SJSA1 (cell line): ENCODE results near the gene PLAU. TPM values are rescaled to one million over a fixed set of nuclear protein-coding genes. Genes with fewer than 3 reads are reported as not detected.
"Not testable (repeated sequence)": the region's sequence is repeated elsewhere in the genome, so short reads cannot be mapped to it uniquely, and the experiment has no call there.

Source experiments
- DNase-seq, 2 experiments: peaks; one replicate each; pipeline ENCODE4 v3.0.0-alpha.2; 2015 to 2020; ENCODE audit warnings: low spot score in 2 of 2, low read depth in 1 of 2
- H3K27ac ChIP-seq: fragments of 250-450 bp; sonication (Bioruptor Pico); 2 replicates; pipeline ENCODE4 v1.5.1; 2020; ENCODE audit warnings: mild to moderate bottlenecking, moderate library complexity
- H3K27me3 ChIP-seq: fragments of 250-450 bp; sonication (Bioruptor Pico); replicated peaks from 2 replicates; pipeline ENCODE4 v1.5.1; 2020; ENCODE audit warnings: mild to moderate bottlenecking, moderate library complexity
- H3K36me3 ChIP-seq: fragments of 250-450 bp; sonication (Bioruptor Pico); 2 replicates; pipeline ENCODE4 v1.5.1; 2020; ENCODE audit warnings: mild to moderate bottlenecking
- H3K4me1 ChIP-seq: fragments of 250-450 bp; sonication (Bioruptor Pico); replicated peaks from 2 replicates; pipeline ENCODE4 v1.6.1; 2021; ENCODE audit warnings: mild to moderate bottlenecking
- H3K4me3 ChIP-seq: fragments of 250-450 bp; sonication (Bioruptor Pico); 2 replicates; pipeline ENCODE4 v1.5.1; 2020; ENCODE audit warnings: mild to moderate bottlenecking
- H3K9me3 ChIP-seq: fragments of 250-450 bp; sonication (Bioruptor Pico); replicated peaks from 2 replicates; pipeline ENCODE4 v1.5.1; 2020; ENCODE audit warnings: mild to moderate bottlenecking
- total RNA-seq: library from RNA; depleted of rRNA; stranded (reverse); fragments of >200 nt; shearing (Covaris generic); gene quantifications from 2 replicates; pipeline ENCODE4 v1.2.3, GENCODE V29; 2014

The PLAU gene
- total RNA-seq, 1 experiment from 2014 or later: 4.7 TPM

DNA sequence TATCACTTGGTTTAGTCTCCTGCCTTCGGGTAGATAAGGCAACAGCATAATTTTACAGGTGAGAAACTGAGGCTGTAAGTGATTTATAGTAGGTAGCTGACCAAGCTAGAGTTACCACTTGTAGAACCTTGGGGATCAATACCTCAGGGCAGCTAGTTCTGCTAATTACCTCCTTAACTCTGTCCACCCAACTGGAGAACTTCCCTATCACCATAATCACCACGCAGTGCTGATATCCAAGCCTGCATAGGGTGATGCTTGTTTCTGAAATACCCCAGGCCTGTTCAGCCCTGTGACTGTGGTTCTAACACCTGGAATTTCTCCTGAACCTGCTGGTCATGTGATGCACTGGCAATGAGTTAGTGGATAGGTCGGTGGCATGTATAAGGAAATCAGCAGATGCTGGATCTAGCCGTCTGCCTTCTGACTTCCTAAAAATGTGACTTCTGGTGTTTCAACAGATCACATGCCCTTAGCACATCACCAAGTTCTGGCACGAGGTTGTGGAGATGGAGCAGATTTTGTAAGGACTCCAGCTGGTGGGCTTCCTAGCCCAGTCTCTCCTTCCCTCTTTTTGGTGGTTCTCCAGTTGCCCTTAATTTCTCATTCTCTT is 15.3 kb downstream of the PLAU start:
- H3K27me3 ChIP-seq: no peaks in the 10 kb centered on the region
- no peak for DNase-seq

DNA sequence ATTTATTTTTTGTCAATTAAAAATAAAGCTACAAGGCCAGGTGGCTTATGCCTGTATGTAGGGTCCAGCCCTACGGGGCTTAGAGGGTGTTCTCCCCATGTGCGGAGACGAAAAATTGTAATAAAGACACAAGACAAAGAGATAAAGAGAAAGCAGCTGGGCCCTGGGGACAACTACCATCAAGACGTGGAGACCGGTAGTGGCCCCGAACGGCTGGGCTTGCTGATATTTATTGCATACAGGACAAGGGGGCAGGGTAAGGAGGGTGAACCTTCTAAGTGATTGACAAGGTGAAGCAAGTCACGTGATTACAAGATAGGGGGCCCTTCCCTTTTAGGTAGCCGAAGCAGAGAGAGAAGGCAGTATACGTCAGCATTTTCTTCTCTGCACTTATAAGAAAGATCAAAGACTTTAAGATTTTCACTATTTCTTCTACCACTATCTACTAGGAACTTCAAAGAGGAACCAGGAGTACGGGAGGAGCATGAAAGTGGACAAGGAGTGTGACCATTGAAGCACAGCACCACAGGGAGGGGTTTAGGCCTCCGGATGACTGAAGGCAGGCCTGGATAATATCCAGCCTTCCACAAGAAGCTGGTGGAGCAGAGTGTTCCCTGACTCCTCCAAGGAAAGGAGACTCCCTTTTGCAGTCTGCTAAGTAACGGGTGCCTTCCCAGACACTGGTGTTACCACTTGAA is 19.8 kb downstream of the PLAU start:
- not testable (repeated sequence) for DNase-seq, H3K4me3 ChIP-seq

More for the DNA sequence above, 15.3 kb downstream of the PLAU start:
- Histone ChIP-seq H3K9me3 (no peaks in the 10 kb centered on the region), H3K4me1 (peaks cover 15% of the 10 kb centered on the region), H3K4me3 (no peak overlapping the region), H3K27ac (no peak overlapping the region), H3K36me3 (no peaks in the 10 kb centered on the region)

DNA sequence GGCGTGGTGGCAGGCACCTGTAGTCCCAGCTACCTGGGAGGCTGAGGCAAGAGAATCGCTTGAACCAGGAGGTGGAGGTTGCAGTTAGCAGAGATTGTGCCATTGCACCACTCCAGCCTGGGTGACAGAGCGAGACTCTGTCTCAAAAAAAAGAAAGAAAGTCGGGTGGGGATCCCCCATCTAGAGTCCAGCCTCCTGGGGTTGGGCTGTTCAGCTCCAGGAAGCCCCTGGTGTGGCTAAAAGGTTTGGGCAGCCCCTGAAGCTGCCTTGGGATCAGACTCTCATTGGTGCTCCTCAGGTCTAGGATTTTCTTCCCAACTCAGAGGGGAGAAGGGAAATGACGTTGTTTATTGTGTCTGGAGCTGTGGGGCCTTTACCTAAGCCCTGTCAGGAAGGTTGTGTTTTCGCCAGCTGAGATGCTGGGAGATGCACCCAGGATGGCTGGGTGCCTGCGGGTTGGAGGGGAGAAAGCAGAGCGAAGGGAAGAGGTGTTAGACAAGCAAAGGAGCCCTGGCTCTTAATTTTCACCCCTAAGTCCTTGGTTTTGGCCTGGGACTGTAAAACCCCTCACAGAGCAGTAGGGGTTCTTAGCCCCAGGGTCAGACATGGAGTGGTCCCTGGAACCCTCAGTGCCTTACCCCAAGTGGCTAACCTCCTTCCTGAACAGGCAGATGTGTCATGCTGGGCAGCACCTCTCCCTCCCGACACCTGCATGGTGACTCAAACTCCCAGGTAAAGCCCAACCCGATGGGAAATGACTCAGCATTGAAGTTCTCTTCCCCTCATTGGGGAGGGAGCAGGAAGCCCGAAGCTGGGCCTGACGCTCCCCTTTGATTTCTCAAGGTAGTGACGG is 21.1 kb downstream of the PLAU start:
- Histone ChIP-seq H3K4me3 (no peak overlapping the region), H3K27ac (no peak overlapping the region)
- DNase-seq: no peak

More for the DNA sequence above, 19.8 kb downstream of the PLAU start:
- H3K9me3 ChIP-seq, H3K4me1 ChIP-seq, H3K36me3 ChIP-seq, H3K27me3 ChIP-seq, H3K27ac ChIP-seq: not testable (repeated sequence)

GRCh38 chr10:73932620-73933112 is 21.7 kb downstream of the PLAU start:
- no peaks in the 10 kb centered on the region for H3K4me1 ChIP-seq
- no peaks in the 10 kb centered on the region for H3K9me3 ChIP-seq
- H3K36me3 ChIP-seq: no peaks in the 10 kb centered on the region
- no peak overlapping the region for H3K27ac ChIP-seq
- no peak overlapping the region for H3K4me3 ChIP-seq
- no peak for DNase-seq
- no peaks in the 10 kb centered on the region for H3K27me3 ChIP-seq

More for the DNA sequence above, 21.1 kb downstream of the PLAU start:
- no peaks in the 10 kb centered on the region for H3K4me1 ChIP-seq
- no peaks in the 10 kb centered on the region for H3K36me3 ChIP-seq
- H3K9me3 ChIP-seq: no peaks in the 10 kb centered on the region
- H3K27me3 ChIP-seq: no peaks in the 10 kb centered on the region

DNA sequence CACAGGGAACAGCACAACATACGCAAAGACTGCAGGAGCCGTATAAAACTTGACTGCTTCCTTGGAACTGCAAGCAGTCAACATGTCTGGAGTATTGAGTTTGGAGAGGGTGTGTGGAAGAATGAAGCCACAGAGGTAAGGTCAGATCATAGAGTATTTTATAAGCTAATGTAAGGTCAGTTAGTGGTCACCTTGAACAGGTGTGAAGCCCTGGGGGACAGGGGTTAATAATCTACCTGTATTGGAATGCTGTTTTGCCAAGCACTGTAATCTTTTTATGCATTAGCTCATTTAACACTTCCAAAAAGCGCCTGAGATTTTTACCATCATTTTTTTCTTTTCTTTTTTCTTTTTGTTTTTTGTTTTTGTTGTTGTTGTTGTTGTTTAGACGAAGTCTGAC is 23.1 kb downstream of the PLAU start:
- DNase-seq: no peak
- Histone ChIP-seq H3K36me3 (no peaks in the 10 kb centered on the region), H3K27me3 (no peaks in the 10 kb centered on the region), H3K4me3 (no peak overlapping the region), H3K27ac (no peak overlapping the region), H3K4me1 (peaks cover 5% of the 10 kb centered on the region), H3K9me3 (no peaks in the 10 kb centered on the region)

DNA sequence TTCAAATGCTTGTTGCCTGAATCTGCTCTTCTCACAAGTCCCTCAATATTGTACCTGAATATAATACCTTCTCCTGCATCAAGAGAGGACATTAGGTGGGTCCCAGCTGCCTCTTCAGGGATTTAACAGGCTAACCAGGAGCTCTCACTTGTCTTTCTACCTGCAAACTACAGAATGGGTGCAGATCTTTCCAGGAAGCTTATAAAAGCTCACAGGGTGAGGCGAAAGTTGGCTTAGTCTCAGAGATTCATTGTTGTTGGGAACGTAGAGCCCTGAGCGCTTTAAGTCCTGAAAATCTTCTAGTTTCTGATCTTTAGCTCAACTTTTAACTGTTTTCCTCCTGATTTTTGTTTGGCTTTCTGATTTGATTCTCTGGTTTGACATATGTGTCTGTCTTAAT is 25.0 kb downstream of the PLAU start:
- Histone ChIP-seq H3K27me3 (no peaks in the 10 kb centered on the region), H3K4me3 (no peak overlapping the region), H3K9me3 (no peaks in the 10 kb centered on the region), H3K36me3 (no peaks in the 10 kb centered on the region), H3K27ac (no peak overlapping the region), H3K4me1 (peaks cover 11% of the 10 kb centered on the region)
- no peak for DNase-seq

GRCh38 chr10:73937333-73938043 is 26.6 kb downstream of the PLAU start:
- Histone ChIP-seq H3K9me3 (no peaks in the 10 kb centered on the region), H3K4me3 (no peak overlapping the region), H3K27me3 (no peaks in the 10 kb centered on the region), H3K27ac (no peak overlapping the region), H3K36me3 (no peaks in the 10 kb centered on the region), H3K4me1 (peaks cover 16% of the 10 kb centered on the region)
- no peak for DNase-seq

GRCh38 chr10:73940634-73941221 is 29.8 kb downstream of the PLAU start:
- Histone ChIP-seq H3K9me3 (no peaks in the 10 kb centered on the region), H3K27ac (peak overlapping the region; percentile 48), H3K4me1 (peaks cover 16% of the 10 kb centered on the region), H3K4me3 (no peak overlapping the region), H3K36me3 (no peaks in the 10 kb centered on the region), H3K27me3 (no peaks in the 10 kb centered on the region)
- peak; percentile 87 for DNase-seq

DNA sequence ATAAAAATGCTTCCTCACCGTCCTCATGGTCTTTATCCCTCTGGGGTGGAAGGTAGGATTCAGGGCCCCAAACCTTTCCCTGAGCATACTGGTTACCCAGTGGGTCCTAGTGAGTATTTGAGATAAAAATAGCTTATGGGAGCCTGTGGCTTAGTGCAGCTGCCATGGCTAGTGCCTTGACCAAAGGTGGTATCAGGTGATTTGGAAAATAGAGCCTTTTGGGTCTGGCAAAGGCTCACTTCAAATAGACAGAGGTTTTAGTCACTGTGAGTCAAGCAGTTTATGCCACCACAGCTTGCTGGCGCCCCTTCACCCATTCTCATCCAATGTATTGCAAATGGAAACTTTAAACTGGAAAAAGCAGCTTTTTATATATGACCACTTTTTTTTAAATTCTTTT is 30.4 kb downstream of the PLAU start:
- Histone ChIP-seq H3K27ac (no peak overlapping the region), H3K4me1 (peaks cover 16% of the 10 kb centered on the region), H3K4me3 (no peak overlapping the region), H3K9me3 (no peaks in the 10 kb centered on the region), H3K36me3 (no peaks in the 10 kb centered on the region), H3K27me3 (no peaks in the 10 kb centered on the region)
- no peak for DNase-seq

DNA sequence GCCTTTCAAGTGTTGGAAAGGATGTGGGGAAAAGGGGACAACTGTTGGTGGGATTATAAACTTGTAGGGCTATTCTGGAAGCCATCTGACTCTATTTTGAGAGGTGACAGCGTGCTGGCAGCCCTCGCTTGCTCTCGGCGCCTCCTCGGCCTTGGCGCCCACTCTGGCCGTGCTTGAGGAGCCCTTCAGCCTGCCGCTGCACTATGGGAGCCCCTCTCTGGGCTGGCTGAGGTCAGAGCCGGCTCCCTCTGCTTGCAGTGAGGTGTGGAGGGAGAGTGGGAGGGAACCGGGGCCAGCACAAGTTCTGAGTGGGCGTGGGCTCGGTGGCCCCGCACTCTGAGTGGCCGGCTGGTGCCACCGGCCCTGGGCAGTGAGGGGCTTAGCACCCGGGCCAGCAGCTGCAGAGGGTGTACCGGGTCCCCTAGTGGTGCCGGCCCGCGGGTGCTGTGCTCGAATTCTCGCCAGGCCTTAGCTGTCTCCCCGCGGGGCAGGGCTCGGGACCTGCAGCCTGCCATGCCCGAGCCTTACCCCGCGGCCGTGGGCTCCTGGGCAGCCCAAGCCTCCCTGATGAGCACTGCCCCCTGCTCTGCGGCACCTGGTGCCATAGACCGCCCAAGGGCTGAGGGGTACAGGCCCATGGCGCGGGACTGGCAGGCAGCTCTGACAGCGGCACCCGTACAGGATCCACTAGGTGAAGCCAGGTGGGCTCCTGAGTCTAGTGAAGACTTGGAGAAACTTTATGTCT is 33.6 kb downstream of the PLAU start:
- Histone ChIP-seq H3K4me3 (no peak overlapping the region), H3K36me3 (no peaks in the 10 kb centered on the region), H3K4me1 (peaks cover 11% of the 10 kb centered on the region), H3K9me3 (no peaks in the 10 kb centered on the region), H3K27ac (no peak overlapping the region), H3K27me3 (no peaks in the 10 kb centered on the region)
- no peak for DNase-seq

GRCh38 chr10:73946253-73947145 is 35.6 kb downstream of the PLAU start:
- Histone ChIP-seq H3K9me3 (no peaks in the 10 kb centered on the region), H3K27me3 (no peaks in the 10 kb centered on the region), H3K4me1 (no peaks in the 10 kb centered on the region), H3K4me3 (no peak overlapping the region), H3K36me3 (no peaks in the 10 kb centered on the region), H3K27ac (no peak overlapping the region)
- DNase-seq: no peak
